Measurements from ENCODE around the gene ALDH6A1. TPM values are rescaled to one million over a fixed set of nuclear protein-coding genes. Genes with fewer than 3 reads are reported as not detected.

The ALDH6A1 gene
- total RNA-seq, 1 donor from 2014 or later = 21.6 TPM

Other genes with a start within 250 kb of the ALDH6A1 start
- gene PTGR2, start 232.6 kb downstream of the ALDH6A1 start, total RNA-seq = 1.9 TPM in 2 replicates
- gene ZNF410, start 197.6 kb downstream of the ALDH6A1 start, total RNA-seq = 56.8 and 67.2 TPM in 2 replicates
- gene FAM161B, start 134.4 kb downstream of the ALDH6A1 start, total RNA-seq = 1.5 and 2.6 TPM in 2 replicates
- 15.7 and 17.5 TPM in 2 replicates for gene COQ6, start 134.2 kb downstream of the ALDH6A1 start, total RNA-seq
- 9.9 and 12.7 TPM in 2 replicates for gene ENTPD5, start 65.2 kb downstream of the ALDH6A1 start, total RNA-seq
- gene BBOF1, start 65.1 kb downstream of the ALDH6A1 start, total RNA-seq = 1.3 and 1.9 TPM in 2 replicates
- 11.0 and 15.5 TPM in 2 replicates for gene LIN52, start 503 bp upstream of the ALDH6A1 start, total RNA-seq
- not detected in 2 replicates for gene VSX2, start 155.0 kb upstream of the ALDH6A1 start, total RNA-seq
- gene ABCD4, start 218.5 kb upstream of the ALDH6A1 start, total RNA-seq = 30.0 and 43.5 TPM in 2 replicates

Measured in pulmonary artery endothelial cell (primary cell).